Hepatic stellate cell (primary cell): Measurements from ENCODE around the gene SRD5A3.
"Not testable (repeated sequence)": the region's sequence is repeated elsewhere in the genome, so short reads cannot be mapped to it uniquely, and the experiment has no call there.

Experiments used
- DNase-seq: peaks from one replicate; pipeline ENCODE4 v3.0.0; 2011; ENCODE audit warnings: low spot score

The SRD5A3 gene

GRCh38 chr4:55346851-55347255 is 811 bp downstream of the SRD5A3 start:
- DNase-seq, result no peak

- peak; percentile 12 for DNase-seq
Observed at GRCh38 chr4:55347610-55348228, 1.7 kb downstream of the SRD5A3 start.

- peak; percentile 13 for DNase-seq
Observed at GRCh38 chr4:55348466-55348865, 2.4 kb downstream of the SRD5A3 start.

GRCh38 chr4:55350870-55351269 is 4.8 kb downstream of the SRD5A3 start:
- not testable (repeated sequence) for DNase-seq

GRCh38 chr4:55351824-55352223 is 5.8 kb downstream of the SRD5A3 start:
- no peak for DNase-seq

GRCh38 chr4:55352726-55353125 is 6.7 kb downstream of the SRD5A3 start:
- DNase-seq, result no peak

GRCh38 chr4:55353228-55353747 is 7.2 kb downstream of the SRD5A3 start:
- not testable (repeated sequence) for DNase-seq

- DNase-seq, result no peak
Observed at GRCh38 chr4:55354648-55355047, 8.6 kb downstream of the SRD5A3 start.

- no peak for DNase-seq
Observed at GRCh38 chr4:55355555-55355954, 9.5 kb downstream of the SRD5A3 start.

GRCh38 chr4:55356991-55357461 is 11.0 kb downstream of the SRD5A3 start:
- DNase-seq, result peak; percentile 54

- DNase-seq, result no peak
Observed at GRCh38 chr4:55358246-55358645, 12.2 kb downstream of the SRD5A3 start.

GRCh38 chr4:55358668-55359067 is 12.6 kb downstream of the SRD5A3 start:
- DNase-seq, result peak; percentile 47

GRCh38 chr4:55359397-55359916 is 13.4 kb downstream of the SRD5A3 start:
- DNase-seq, result peak; percentile 5

- DNase-seq, result not testable (repeated sequence)
Observed at GRCh38 chr4:55362938-55363337, 16.9 kb downstream of the SRD5A3 start.

GRCh38 chr4:55363691-55364351 is 17.8 kb downstream of the SRD5A3 start:
- no peak for DNase-seq

GRCh38 chr4:55364691-55365344 is 18.8 kb downstream of the SRD5A3 start:
- no peak for DNase-seq

- DNase-seq, result no peak
Observed at GRCh38 chr4:55365345-55365728, 19.3 kb downstream of the SRD5A3 start.

- no peak for DNase-seq
Observed at GRCh38 chr4:55366621-55367020, 20.6 kb downstream of the SRD5A3 start.

- no peak for DNase-seq
Observed at GRCh38 chr4:55367084-55367722, 21.2 kb downstream of the SRD5A3 start.

GRCh38 chr4:55369968-55370367 is 23.9 kb downstream of the SRD5A3 start:
- no peak for DNase-seq

GRCh38 chr4:55372259-55372658 is 26.2 kb downstream of the SRD5A3 start:
- DNase-seq, result peak; percentile 41

- DNase-seq, result no peak
Observed at GRCh38 chr4:55373461-55373860, 27.4 kb downstream of the SRD5A3 start.
